AG10803 (cell line): ENCODE results near the gene GH2.
A peak's percentile ranks its signal among the peaks of the same experiment; 100 is the strongest.
"Not testable (repeated sequence)": the region's sequence is repeated elsewhere in the genome, so short reads cannot be mapped to it uniquely, and the experiment has no call there.

ENCODE experiments used
- DNase-seq: peaks from one replicate; pipeline ENCODE4 v3.0.0; 2010; ENCODE audit warnings: low read depth
- H3K4me3 ChIP-seq: 2 replicates; pipeline ENCODE4 v1.5.1; 2011; ENCODE audit warnings: mild to moderate bottlenecking, low read length, control low read depth
- TF ChIP-seq, protein P1 (sequence below): conservative IDR thresholded peaks from 2 replicates; pipeline ENCODE4 v1.5.1; 2011; ENCODE audit warnings: mild to moderate bottlenecking, low read length, control low read depth, inconsistent platforms

GH2 gene

DNA sequence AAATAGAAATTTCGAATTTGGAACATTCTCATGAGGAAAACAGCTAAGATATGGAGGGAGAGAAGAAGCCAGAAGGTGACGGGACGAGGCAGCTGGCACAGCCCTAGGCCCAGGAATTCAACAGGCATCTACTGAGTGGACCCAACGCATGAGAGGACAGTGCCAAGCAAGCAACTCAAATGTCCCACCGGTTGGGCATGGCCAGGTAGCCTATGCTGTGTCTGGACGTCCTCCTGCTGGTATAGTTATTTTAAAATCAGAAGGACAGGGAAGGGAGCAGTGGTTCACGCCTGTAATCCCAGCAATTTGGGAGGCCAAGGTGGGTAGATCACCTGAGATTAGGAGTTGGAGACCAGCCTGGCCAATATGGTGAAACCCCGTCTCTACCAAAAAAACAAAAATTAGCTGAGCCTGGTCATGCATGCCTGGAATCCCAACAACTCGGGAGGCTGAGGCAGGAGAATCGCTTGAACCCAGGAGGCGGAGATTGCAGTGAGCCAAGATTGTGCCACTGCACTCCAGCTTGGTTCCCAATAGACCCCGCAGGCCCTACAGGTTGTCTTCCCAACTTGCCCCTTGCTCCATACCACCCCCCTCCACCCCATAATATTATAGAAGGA lies 34.9 kb upstream of the GH2 start:
- no peak for DNase-seq
- no peak overlapping the region for H3K4me3 ChIP-seq
- TF ChIP-seq, protein P1, sequence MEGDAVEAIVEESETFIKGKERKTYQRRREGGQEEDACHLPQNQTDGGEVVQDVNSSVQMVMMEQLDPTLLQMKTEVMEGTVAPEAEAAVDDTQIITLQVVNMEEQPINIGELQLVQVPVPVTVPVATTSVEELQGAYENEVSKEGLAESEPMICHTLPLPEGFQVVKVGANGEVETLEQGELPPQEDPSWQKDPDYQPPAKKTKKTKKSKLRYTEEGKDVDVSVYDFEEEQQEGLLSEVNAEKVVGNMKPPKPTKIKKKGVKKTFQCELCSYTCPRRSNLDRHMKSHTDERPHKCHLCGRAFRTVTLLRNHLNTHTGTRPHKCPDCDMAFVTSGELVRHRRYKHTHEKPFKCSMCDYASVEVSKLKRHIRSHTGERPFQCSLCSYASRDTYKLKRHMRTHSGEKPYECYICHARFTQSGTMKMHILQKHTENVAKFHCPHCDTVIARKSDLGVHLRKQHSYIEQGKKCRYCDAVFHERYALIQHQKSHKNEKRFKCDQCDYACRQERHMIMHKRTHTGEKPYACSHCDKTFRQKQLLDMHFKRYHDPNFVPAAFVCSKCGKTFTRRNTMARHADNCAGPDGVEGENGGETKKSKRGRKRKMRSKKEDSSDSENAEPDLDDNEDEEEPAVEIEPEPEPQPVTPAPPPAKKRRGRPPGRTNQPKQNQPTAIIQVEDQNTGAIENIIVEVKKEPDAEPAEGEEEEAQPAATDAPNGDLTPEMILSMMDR, result no peak

DNA sequence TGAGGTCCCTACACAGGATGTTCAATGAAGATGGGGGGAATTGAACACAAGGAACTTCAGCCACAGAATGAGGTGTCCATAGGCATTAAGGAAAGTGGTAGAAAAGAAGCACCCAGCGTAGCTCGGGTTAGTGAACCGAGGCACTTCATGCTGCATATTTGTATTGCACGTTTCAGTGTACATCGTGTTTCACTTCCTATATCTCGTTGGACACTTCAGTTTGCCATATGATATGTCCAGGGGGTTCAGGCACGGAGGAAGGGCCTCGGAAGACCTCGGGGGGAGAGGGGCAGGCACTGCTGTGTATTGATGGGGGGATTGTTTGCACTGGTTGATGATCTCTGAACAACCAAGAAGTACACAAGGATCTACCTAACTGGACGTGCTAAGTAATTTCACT lies 34.0 kb upstream of the GH2 start:
- not testable (repeated sequence) for H3K4me3 ChIP-seq, DNase-seq

DNA sequence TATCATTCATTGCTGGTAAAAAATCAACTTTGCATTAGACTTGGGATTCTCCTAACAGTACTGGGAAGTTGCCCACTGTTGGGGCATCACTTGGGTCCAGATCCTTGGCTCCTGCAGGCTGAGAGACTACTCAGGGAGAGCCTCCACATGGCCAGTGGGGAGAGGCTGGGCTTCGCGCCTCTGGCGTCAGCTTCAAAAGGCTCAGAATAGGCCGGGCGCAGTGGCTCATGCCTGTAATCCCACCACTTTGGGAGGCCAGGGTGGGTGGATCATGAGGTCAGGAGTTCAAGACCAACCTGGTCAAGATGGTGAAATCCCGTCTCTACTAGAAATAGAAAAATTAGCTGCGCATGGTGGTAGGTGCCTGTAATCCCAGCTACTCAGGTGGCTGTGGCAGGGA lies 32.7 kb upstream of the GH2 start:
- H3K4me3 ChIP-seq, result no peak overlapping the region
- TF ChIP-seq, protein P1, result no peak
- DNase-seq, result no peak

DNA sequence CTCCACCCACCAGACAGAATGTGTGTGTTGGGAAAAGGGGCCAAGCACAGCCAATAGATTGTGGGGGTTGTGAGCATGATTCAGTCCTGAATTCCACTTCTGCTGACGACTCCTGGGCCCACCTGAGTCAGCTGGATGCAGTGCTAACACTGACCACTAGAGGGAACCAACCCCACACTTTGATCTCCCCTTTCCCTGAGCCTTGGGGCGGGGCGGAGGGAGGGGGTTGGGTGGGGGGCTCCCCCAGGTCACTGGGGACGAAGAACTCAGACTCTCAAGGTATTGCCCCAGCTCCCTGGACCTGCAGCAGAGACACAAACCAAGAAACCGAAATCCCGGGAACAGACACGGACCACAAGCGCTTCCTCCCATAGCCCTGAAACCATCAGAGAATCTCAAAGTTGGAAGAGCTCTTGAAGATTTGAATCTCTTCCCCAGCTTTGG lies 29.9 kb upstream of the GH2 start:
- peak; percentile 8 for DNase-seq
- no peak overlapping the region for H3K4me3 ChIP-seq
- TF ChIP-seq, protein P1, result peak; percentile 65

DNA sequence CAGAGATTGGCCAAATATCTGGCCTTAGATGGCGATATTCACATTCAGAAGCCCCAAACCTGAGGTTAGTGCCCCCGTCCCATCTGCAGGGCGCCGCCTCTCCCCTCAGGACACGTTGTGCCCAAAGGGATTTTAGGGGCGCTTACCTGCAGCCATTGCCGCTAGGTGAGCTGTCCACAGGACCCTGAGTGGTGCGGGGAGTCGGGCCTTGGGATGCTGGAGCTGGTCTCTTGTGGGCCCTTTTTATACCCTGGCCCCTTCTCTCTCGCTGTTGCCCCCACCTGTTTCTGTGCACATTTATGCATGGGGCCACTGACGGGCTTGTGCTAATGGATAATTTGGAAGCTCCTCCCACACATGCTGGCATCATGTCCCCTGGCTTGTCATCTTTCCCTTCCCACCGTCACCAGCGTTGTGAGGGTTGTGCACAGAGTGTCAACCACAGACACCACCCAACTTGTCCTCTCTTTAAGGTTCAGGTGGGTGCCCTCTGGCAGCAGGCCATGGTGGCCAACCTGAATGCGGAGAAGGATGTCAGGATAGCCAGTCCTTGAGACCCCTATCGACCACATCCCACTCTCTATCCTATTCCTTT lies 29.4 kb upstream of the GH2 start, which contains the start of gene CSHL1:
Gene CSHL1, minus strand, starts transcription at position 218 of the 595 bp plus-strand sequence. Its CDS starts 62 bp downstream, at position 156.
- TF ChIP-seq, protein P1, result no peak
- H3K4me3 ChIP-seq, result no peak within 1 kb of the TSS
- no peak for DNase-seq

DNA sequence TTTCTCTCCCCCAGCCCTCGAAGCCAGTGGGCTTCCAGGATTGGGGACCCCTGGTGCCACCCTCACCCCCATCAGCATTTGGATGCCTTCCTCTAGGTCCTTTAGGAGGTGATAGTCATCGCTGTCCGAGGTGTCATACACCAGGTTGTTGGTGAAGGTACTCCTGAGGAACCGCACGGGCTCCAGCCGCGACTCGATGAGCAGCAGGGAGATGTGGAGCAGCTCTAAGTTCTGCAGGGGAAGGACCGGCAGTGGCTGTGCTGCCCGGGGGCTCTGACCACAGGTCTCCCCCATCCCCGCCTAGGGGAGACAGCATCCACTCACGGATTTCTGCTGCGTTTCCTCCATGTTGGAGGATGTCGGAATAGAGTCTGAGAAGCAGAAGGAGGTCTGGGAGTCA lies 28.4 kb upstream of the GH2 start:
- no peak for DNase-seq
- no peak overlapping the region for H3K4me3 ChIP-seq
- TF ChIP-seq, protein P1, result no peak

DNA sequence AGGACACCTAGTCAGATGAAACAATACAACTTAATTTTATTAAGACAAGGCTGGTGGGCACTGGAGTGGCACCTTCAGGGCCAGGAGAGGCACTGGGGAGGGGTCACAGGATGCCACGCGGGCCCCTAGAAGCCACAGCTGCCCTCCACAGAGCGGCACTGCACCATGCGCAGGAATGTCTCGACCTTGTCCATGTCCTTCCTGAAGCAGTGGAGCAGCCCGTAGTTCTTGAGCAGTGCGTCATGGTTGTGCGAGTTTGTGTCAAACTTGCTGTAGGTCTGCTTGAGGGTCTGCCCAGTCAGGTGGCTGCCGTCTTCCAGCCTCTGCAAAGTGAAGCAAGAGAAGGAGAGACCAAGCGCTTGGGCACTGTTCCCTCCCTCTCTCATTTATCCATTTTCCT lies 27.8 kb upstream of the GH2 start:
- DNase-seq, H3K4me3 ChIP-seq: not testable (repeated sequence)

DNA sequence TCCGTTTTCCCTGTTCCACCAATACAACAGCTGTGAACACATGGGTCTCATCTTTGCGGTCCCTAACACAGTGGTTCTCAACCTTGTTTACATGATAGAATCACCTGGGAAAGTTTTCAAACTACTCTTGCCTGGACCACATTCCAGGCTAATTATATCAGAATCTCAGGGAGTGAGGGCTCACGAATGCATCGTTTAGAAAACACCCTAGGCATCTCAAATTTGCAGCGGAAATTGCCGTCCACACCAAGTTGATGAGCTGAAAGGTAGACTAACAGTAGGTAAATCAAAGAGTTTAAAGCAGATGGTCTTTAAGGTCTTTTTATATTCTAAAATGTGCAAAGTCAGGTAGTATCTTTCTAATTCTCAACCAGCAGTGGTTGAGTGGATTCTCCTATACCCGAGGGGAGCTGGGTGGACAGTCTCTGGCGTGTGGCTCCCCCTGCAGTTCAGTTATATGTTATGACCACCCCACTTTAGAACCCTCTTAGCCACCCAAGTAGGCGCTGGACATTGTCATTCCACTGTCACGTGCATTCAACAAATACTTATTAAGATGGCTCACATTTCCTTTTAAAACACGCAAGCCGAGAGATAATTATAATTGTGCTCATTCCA lies 25.5 kb upstream of the GH2 start:
- not testable (repeated sequence) for H3K4me3 ChIP-seq
- peak; percentile 20 for DNase-seq
- TF ChIP-seq, protein P1, result peak; percentile 32

DNA sequence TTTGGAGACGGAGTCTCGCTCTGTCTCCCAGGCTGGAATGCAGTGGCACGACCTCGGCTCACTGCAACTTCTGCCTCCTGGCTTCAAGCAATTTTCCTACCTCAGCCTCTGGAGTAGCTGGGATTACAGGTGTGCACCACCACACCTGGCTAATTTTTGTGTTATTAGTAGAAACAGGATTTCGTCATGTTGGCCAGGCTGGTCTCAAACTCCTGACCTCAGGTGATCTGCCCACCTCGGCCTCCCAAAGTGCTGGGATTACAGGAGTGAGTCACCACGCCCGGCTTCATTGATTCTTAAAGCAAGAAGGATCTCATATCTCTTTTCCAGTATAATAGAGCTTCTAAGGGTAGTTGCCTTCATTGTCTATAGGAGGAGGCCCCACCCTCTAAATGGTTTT lies 23.1 kb upstream of the GH2 start:
- not testable (repeated sequence) for H3K4me3 ChIP-seq, DNase-seq
